GM19467 (cell line): ENCODE measurements around the gene KLRG1.

ENCODE experiments used
- ATAC-seq: cut with Tn5 transposase; IDR thresholded peaks from one replicate; pipeline ENCODE4 v1.9.1; 2021; ENCODE audit warnings: mild to moderate bottlenecking, moderate library complexity; ENCODE audit not compliant: unreplicated experiment

KLRG1 gene

GRCh38 chr12:8989413-8989812 is at the start of gene KLRG1:
TSS of gene KLRG1 (plus strand) at chr12:8989546. CDS start at chr12:8989636, 90 bp downstream.
- no peak for ATAC-seq

GRCh38 chr12:8941691-8942478 is 47.5 kb upstream of the KLRG1 start:
- no peak for ATAC-seq

GRCh38 chr12:8943565-8944186 is 45.7 kb upstream of the KLRG1 start:
- ATAC-seq, result no peak

GRCh38 chr12:8946733-8947132 is 42.6 kb upstream of the KLRG1 start:
- no peak for ATAC-seq

- ATAC-seq, result no peak
Observed at GRCh38 chr12:8947737-8948136, 41.6 kb upstream of the KLRG1 start.

GRCh38 chr12:8948701-8949341 is 40.5 kb upstream of the KLRG1 start:
- ATAC-seq, result no peak

GRCh38 chr12:8949342-8950220 is 39.8 kb upstream of the KLRG1 start, which contains the start of gene M6PR:
TSS of gene M6PR (minus strand) at chr12:8949645. CDS start at chr12:8946404, 3,241 bp downstream.
- peak; percentile 79 for ATAC-seq

GRCh38 chr12:8950221-8950527 is 39.2 kb upstream of the KLRG1 start:
- no peak for ATAC-seq

GRCh38 chr12:8950702-8951478 is 38.5 kb upstream of the KLRG1 start:
- no peak for ATAC-seq

- ATAC-seq, result no peak
Observed at GRCh38 chr12:8951744-8952143, 37.6 kb upstream of the KLRG1 start.

- ATAC-seq, result no peak
Observed at GRCh38 chr12:8953773-8954402, 35.5 kb upstream of the KLRG1 start.

- ATAC-seq, result no peak
Observed at GRCh38 chr12:8956073-8956472, 33.3 kb upstream of the KLRG1 start.

- no peak for ATAC-seq
Observed at GRCh38 chr12:8956772-8957171, 32.6 kb upstream of the KLRG1 start.

GRCh38 chr12:8957561-8957960 is 31.8 kb upstream of the KLRG1 start:
- no peak for ATAC-seq

GRCh38 chr12:8958066-8958465 is 31.3 kb upstream of the KLRG1 start:
- no peak for ATAC-seq

- no peak for ATAC-seq
Observed at GRCh38 chr12:8960176-8960575, 29.2 kb upstream of the KLRG1 start.

- ATAC-seq, result no peak
Observed at GRCh38 chr12:8968761-8969160, 20.6 kb upstream of the KLRG1 start.

- ATAC-seq, result no peak
Observed at GRCh38 chr12:8969861-8970411, 19.4 kb upstream of the KLRG1 start.

GRCh38 chr12:8970432-8970831 is 18.9 kb upstream of the KLRG1 start:
- no peak for ATAC-seq

GRCh38 chr12:8980137-8980536 is 9.2 kb upstream of the KLRG1 start:
- ATAC-seq, result no peak
